HG03575 (cell line): Measurements from ENCODE around the gene GPER1.
"Not testable (repeated sequence)": the region's sequence is repeated elsewhere in the genome, so short reads cannot be mapped to it uniquely, and the experiment has no call there.

Source experiments
- ATAC-seq: cut with Tn5 transposase; IDR thresholded peaks from one replicate; pipeline ENCODE4 v1.9.1; 2021; ENCODE audit not compliant: unreplicated experiment, insufficient number of reproducible peaks, low FRiP score; ENCODE audit errors: extremely low read depth

Gene GPER1

DNA sequence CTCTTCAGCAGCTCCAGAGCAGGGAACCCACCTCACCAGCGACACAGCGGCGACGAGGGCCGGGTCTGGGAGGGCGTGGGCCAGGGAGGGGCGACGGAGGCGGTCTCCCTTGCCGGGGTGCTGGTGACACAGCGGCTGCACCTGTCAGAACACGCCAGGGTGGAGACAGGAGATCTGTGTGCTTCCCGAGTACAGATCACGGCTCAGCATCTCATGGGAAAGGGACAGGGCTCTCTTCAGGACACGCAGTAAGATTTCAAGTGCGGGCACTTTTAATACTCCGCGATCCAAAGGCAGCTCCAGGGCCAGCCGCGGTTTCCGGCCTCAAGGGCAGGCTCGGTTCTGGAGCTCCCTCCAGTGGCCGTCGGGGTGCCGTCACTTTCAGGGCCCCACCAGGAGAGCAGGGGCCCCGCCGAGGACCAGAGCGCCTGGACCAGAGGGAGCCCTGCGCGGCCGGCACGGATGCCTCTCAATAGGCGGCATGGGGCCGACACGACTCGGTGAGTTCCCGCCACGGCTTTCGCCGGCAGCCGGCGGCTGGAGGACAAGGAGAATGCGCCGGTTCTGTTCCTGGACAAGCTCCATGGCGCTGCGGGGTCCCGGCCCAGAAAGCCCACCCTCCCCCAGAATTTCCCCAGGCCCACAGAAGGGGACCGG, 22.2 kb upstream of the GPER1 start:
- ATAC-seq: no peak

DNA sequence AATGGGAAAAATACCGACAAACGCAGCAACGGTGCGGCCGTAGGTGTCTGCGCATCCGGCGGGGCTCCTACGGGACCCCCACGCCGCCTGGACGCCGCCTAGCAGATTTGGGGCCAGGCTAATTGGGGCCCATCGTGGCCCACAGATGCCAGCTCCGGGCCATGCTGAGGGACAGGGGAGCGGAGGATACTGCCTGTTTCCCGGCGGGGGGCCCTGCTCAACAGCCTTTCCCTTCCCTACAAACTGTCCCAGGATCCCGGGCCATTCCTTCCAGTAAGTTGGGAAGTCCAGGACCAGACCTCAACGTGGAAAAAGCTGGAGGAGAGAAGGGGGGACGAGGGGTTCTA, 21.7 kb upstream of the GPER1 start:
- no peak for ATAC-seq

- ATAC-seq: no peak
Observed at GRCh38 chr7:1068013-1068412, 19.9 kb upstream of the GPER1 start.

- no peak for ATAC-seq
Observed at GRCh38 chr7:1068619-1069018, 19.3 kb upstream of the GPER1 start.

DNA sequence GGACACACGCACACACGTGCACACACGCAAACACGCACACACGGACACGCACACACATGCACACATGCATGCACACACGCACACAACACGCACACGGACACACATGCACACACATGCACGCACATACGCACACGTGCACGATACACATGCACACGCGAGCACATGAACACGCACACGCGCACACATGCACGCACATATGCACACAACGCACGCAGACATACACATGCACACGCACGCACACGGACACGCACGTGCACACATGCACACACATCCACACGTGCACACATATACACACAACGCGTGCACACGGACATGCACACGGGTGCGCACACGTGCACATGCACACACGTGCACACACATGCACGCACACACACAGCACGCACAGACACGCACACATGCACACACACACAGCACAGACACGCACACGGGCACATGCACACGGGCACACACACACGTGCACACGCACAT, 17.3 kb upstream of the GPER1 start:
- no peak for ATAC-seq

DNA sequence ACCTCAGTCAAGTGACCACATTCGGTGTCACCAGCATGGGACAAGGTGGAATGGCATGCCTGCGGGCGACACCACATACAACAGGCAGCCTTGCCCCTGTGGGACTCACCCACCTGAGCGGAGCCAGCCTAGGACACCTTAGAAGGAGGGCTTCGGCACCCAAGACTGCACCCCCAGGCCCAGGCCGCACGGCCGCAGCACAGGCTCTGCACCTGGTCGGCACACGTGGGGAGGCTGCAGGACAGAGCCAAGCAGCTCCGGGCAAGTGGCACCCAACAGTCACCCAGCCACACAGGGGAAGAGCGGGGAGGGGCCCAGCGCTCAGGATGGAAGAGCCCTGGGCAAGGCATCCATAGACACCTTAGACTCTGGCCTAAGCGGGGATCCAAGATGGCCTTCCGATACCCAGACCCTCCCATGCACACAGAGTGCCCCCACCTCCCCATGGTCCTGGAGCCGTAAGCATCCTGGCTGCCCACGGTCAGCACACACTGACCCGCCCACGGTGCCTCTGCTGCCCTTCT, 16.1 kb upstream of the GPER1 start:
- no peak for ATAC-seq

GRCh38 chr7:1073142-1073977, 14.6 kb upstream of the GPER1 start:
- ATAC-seq: no peak

- ATAC-seq: not testable (repeated sequence)
Observed at GRCh38 chr7:1074018-1074417, 13.9 kb upstream of the GPER1 start.

DNA sequence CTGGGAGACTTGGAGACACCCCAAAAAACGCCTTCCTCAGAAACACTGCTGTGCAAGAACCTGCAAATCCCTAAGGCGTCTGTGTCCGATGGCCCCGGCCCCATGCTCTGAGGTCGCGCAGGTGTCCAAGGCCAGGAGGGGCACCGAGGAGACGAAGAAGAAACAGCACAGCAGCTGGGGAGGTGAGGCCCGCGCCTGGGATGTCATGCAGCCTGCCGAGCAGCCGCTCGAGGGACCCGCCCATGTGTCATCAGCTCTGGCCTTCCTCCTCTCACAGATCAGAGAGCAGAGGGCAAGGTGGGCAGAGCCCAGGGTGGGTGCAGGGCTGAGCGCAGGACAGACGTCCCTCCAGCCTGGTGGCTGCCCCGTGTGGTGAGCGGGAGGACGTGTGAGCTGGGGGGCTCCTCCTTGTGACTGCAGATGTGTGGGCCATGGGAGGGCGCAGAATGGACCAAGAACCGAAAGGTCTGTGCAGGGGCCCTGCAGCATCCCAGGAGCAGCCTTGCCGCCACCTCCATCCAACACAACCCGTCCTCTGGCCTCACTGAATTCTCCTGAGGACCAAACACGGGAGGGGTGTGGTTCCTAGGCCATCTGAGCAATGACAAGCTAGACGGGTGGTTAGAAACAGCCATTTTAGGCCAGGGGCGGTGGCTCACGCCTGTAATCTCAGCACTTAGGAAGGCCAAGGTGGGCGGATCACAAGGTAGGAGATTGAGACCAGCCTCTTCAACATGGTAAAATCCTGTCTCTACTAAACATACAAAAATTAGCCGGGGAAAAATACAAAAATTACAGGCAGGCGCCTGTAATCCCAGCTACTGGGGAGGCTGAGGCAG, 13.1 kb upstream of the GPER1 start:
- ATAC-seq: no peak

DNA sequence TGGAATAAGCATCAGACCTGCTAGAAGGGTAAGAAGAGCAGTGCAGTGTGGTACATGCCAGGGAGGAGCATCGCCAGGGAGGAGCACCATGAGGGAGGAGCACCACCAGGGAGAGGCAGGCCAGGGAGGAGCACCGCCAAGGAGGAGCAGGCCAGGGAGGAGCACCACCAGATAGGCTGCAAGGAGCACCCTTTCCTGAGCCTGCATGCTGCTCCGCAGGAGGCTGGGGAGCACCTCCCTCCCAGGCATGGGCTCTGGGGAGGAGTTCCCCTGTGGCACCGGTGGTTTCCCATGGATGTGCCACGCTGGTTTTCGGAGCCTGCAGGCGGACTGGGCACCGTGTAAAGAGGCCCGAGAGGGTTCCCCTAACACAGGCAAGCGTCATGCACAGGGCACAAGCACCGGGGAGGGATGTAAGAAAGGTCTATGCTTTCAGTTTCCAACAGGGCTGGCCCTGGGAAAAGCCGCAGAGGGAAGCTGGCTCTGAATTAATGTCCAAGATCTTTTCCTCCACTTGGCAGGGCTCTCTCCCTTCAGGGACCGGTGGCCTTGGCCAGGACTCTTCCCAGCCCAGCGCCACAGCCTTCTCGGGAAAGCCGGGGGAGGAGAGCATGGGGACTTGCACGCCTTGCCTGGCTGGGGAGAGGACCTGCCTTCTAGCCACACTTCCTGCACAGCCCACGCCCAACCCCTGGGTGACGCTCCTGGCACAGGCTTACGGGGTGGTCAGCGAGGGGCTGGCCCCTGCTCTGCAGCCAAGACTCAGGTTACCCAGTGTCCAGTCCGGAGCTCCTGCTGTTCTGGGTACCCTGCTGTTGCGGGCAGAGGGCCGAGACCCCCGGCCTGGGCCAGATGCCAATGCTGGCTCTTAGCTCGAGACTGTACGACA, 11.5 kb upstream of the GPER1 start:
- no peak for ATAC-seq

GRCh38 chr7:1078519-1078918, 9.4 kb upstream of the GPER1 start:
- no peak for ATAC-seq

- no peak for ATAC-seq
Observed at GRCh38 chr7:1078985-1079384, 8.9 kb upstream of the GPER1 start.

DNA sequence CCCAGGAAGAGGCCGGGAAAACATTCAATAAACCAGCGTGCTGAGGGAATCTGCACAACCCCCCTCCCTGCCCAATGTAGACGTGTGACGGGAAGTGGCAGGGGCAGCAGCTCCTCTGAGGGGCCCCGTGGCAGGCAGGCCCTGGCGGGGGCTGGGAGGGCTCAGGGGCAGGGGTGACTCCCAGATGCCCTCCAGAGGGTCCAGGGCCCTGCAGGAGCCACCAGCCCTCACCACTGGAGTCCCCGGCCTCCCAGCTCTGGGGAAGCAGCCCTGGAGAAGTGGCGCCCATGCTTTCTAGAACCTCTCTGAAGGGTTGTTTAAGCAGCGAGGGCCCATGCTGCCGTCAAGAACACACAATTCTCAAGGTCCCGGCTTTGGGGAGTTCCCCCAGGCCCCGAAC, 8.4 kb upstream of the GPER1 start:
- ATAC-seq: no peak

- no peak for ATAC-seq
Observed at GRCh38 chr7:1080252-1080920, 7.5 kb upstream of the GPER1 start.

DNA sequence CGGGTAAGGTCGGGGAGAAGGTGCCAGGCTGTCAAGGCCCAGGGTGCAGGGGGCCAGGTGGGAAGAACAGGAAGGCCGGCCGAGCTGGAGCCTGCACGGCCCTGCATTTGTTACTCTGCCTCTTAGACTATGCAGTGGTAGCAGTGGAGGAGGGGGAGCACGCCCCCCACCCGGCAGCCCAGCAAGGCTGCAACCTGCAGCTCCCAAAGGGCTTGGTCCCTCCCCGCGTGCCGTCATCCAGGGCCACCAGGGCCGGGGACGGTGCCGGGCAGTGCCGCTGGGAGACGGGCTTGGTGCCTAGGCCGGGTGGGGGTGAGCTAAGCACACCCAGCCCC, 7.0 kb upstream of the GPER1 start:
- no peak for ATAC-seq

GRCh38 chr7:1081336-1081735, 6.6 kb upstream of the GPER1 start:
- no peak for ATAC-seq

DNA sequence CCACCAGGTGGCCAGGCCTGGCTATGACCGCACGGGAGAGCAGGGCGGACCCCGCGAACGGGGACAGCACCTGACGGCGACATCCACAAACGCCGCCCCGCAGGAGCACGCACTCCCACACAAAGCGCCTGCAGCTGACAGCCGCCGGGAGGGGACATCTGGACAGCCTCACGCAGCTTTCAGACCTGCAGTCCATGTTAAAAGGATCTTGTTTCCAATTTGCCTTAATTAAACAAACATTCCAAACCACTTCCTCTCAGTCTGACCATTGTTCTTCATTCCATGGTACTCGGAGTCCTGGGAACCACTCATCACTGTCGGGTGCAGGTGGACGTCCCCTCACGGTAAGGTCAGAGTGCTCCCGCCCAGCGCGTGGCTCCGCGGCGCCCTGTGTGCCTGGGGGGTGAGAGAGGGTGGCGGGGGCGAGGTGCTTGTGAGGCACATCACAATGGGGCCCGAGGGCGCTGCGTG, 5.9 kb upstream of the GPER1 start:
- no peak for ATAC-seq
